Measurements from ENCODE around the gene SARS1.

SARS1 gene

DNA sequence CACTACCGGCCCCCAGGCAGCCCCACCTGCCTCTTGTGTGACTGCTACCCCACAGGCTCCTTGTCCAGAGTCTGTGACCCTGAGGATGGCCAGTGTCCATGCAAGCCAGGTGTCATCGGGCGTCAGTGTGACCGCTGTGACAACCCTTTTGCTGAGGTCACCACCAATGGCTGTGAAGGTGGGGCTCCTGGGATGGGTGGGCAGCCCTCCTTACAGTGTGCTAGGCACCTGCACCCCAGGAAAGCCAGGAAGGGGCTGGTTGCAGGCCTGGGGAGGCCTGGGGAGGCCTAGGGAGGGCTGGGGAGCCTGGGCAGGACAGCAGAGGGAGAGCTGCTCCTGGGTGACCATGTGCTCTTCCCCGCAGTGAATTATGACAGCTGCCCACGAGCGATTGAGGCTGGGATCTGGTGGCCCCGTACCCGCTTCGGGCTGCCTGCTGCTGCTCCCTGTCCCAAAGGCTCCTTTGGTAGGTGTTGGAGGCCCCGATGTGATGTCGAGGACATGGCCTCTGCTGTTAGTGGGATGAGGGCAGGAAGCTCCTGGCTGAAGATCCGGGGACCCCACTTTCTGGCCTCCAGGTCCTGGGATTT, 52.1 kb downstream of the SARS1 start:
- no peaks in the 10 kb centered on the region for H3K27me3 ChIP-seq (ENCODE audit: insufficient read depth, poor library complexity, severe bottlenecking)
- no peak overlapping the region for H3K27ac ChIP-seq (replicated peaks)
- no peak overlapping the region for H3K4me3 ChIP-seq (replicated peaks; ENCODE audit: insufficient read depth, low read length)
- DNase-seq (ENCODE audit: low read depth in 1 of 2, low spot score in 1 of 2): no peak
- TF ChIP-seq POLR2AphosphoS5 (IDR thresholded peaks at IDR 0.05; ENCODE audit: low read depth) (no peak), SPI1 (IDR thresholded peaks at IDR 0.05; ENCODE audit: borderline replicate concordance, low read depth) (no peak), GABPA (IDR thresholded peaks at IDR 0.05; ENCODE audit: low read depth) (no peak)
- TF ChIP-seq, protein P1, sequence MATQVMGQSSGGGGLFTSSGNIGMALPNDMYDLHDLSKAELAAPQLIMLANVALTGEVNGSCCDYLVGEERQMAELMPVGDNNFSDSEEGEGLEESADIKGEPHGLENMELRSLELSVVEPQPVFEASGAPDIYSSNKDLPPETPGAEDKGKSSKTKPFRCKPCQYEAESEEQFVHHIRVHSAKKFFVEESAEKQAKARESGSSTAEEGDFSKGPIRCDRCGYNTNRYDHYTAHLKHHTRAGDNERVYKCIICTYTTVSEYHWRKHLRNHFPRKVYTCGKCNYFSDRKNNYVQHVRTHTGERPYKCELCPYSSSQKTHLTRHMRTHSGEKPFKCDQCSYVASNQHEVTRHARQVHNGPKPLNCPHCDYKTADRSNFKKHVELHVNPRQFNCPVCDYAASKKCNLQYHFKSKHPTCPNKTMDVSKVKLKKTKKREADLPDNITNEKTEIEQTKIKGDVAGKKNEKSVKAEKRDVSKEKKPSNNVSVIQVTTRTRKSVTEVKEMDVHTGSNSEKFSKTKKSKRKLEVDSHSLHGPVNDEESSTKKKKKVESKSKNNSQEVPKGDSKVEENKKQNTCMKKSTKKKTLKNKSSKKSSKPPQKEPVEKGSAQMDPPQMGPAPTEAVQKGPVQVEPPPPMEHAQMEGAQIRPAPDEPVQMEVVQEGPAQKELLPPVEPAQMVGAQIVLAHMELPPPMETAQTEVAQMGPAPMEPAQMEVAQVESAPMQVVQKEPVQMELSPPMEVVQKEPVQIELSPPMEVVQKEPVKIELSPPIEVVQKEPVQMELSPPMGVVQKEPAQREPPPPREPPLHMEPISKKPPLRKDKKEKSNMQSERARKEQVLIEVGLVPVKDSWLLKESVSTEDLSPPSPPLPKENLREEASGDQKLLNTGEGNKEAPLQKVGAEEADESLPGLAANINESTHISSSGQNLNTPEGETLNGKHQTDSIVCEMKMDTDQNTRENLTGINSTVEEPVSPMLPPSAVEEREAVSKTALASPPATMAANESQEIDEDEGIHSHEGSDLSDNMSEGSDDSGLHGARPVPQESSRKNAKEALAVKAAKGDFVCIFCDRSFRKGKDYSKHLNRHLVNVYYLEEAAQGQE (IDR thresholded peaks at IDR 0.05; ENCODE audit: insufficient replicate concordance, low read depth): no peak
- TF ChIP-seq, protein P2, sequence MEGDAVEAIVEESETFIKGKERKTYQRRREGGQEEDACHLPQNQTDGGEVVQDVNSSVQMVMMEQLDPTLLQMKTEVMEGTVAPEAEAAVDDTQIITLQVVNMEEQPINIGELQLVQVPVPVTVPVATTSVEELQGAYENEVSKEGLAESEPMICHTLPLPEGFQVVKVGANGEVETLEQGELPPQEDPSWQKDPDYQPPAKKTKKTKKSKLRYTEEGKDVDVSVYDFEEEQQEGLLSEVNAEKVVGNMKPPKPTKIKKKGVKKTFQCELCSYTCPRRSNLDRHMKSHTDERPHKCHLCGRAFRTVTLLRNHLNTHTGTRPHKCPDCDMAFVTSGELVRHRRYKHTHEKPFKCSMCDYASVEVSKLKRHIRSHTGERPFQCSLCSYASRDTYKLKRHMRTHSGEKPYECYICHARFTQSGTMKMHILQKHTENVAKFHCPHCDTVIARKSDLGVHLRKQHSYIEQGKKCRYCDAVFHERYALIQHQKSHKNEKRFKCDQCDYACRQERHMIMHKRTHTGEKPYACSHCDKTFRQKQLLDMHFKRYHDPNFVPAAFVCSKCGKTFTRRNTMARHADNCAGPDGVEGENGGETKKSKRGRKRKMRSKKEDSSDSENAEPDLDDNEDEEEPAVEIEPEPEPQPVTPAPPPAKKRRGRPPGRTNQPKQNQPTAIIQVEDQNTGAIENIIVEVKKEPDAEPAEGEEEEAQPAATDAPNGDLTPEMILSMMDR (IDR thresholded peaks at IDR 0.05; ENCODE audit: insufficient read depth, low read length): no peak

DNA sequence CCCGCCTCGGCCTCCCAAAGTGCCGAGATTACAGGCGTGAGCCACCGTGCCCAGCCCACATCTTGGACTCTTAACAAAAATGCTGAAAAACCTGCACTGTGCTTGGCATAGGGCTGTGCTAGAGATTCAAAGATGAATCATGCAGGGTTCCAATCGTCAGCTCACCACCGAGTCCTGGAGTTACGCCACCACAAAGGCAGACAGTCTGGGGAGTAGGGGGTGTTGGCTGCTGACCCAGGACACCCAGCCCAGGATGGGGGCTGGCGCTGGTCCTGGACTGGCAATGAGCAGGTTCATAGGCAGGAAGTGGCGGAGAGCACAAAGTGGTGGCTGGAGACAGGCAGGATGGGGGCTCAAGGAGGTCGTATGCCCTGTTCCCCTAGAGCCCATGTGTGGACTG, 53.2 kb downstream of the SARS1 start:
- DNase-seq (ENCODE audit: low read depth in 1 of 2, low spot score in 1 of 2): no peak
- H3K27ac ChIP-seq (replicated peaks): no peak overlapping the region
- no peaks in the 10 kb centered on the region for H3K27me3 ChIP-seq (ENCODE audit: insufficient read depth, poor library complexity, severe bottlenecking)
- no peak for TF ChIP-seq GABPA (IDR thresholded peaks at IDR 0.05; ENCODE audit: low read depth)
- no peak for TF ChIP-seq SPI1 (IDR thresholded peaks at IDR 0.05; ENCODE audit: borderline replicate concordance, low read depth)
- TF ChIP-seq, protein P2 (IDR thresholded peaks at IDR 0.05; ENCODE audit: insufficient read depth, low read length): no peak
- TF ChIP-seq, protein P1 (IDR thresholded peaks at IDR 0.05; ENCODE audit: insufficient replicate concordance, low read depth): no peak
- TF ChIP-seq POLR2AphosphoS5 (IDR thresholded peaks at IDR 0.05; ENCODE audit: low read depth): no peak
- H3K4me3 ChIP-seq (replicated peaks; ENCODE audit: insufficient read depth, low read length): no peak overlapping the region

DNA sequence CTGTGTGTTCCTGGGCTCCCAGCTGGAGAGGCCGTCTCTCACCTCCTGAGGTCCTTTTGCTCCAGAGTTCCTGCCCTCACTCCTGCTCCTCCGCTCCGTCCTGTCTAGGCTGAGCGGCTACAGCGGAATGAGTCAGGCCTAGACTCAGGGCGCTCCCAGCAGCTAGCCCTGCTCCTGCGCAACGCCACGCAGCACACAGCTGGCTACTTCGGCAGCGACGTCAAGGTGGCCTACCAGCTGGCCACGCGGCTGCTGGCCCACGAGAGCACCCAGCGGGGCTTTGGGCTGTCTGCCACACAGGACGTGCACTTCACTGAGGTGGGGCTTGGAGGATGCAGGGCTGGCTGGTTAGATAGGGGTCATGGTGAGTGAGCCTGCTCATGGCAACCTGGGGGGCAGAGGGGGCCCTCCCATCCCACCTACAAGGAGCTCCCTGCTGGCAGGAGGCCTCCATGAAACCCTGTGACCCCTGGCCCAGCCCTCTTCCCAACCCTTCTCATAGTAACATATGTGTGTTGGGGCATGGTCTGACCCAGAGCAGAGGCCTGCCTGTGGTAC, 54.1 kb downstream of the SARS1 start:
- no peak overlapping the region for H3K27ac ChIP-seq (replicated peaks)
- no peak for DNase-seq (ENCODE audit: low read depth in 1 of 2, low spot score in 1 of 2)
- no peak overlapping the region for H3K4me3 ChIP-seq (replicated peaks; ENCODE audit: insufficient read depth, low read length)
- H3K27me3 ChIP-seq (ENCODE audit: insufficient read depth, poor library complexity, severe bottlenecking): no peaks in the 10 kb centered on the region
- TF ChIP-seq, protein P2 (IDR thresholded peaks at IDR 0.05; ENCODE audit: insufficient read depth, low read length): no peak
- no peak for TF ChIP-seq GABPA (IDR thresholded peaks at IDR 0.05; ENCODE audit: low read depth)
- TF ChIP-seq SPI1 (IDR thresholded peaks at IDR 0.05; ENCODE audit: borderline replicate concordance, low read depth): no peak
- TF ChIP-seq POLR2AphosphoS5 (IDR thresholded peaks at IDR 0.05; ENCODE audit: low read depth): no peak
- TF ChIP-seq, protein P1 (IDR thresholded peaks at IDR 0.05; ENCODE audit: insufficient replicate concordance, low read depth): no peak

All from HL-60 (cell line).